A549 treated with AZD9567 at 1 μM for 4 hours (cell line): ENCODE measurements around the gene USP12. TPM values are rescaled to one million over a fixed set of nuclear protein-coding genes. Genes with fewer than 3 reads are reported as not detected.

ENCODE experiments used
- total RNA-seq: library from RNA; stranded (reverse); fragments of 200-300 nt; extraction: Qiagen RNA extraction; gene quantifications from 5 replicates; pipeline ENCODE4 v1.2.3, GENCODE V29; 2022; ENCODE audit not compliant: insufficient read depth

USP12 gene
- total RNA-seq, result 14.8 to 20.0 TPM (median 17.6 TPM) in 5 replicates

GRCh38 chr13:27171244-27171826 is at the start of gene USP12:
TSS of gene USP12 (minus strand) at chr13:27171811. CDS start at chr13:27171639, 172 bp downstream.

Other genes with a start within 250 kb of the USP12 start
- gene RPL21, start 79.7 kb upstream of the USP12 start, total RNA-seq, result 1,271 to 2,104 TPM (median 1,296 TPM) in 5 replicates
- 3.9 to 7.7 TPM (median 4.3 TPM) in 5 replicates for gene RASL11A, start 99.0 kb upstream of the USP12 start, total RNA-seq